SJCRH30 (cell line): ENCODE results near the gene CD68. TPM values are rescaled to one million over a fixed set of nuclear protein-coding genes. Genes with fewer than 3 reads are reported as not detected.

ENCODE experiments used
- DNase-seq, 2 experiments: peaks; one replicate each; pipeline ENCODE4 v3.0.0-alpha.2; 2015 to 2020
- H3K27ac ChIP-seq: fragments of 250-450 bp; sonication (Bioruptor Pico); 2 replicates; pipeline ENCODE4 v1.5.1; 2020; ENCODE audit warnings: mild to moderate bottlenecking, moderate library complexity
- H3K27me3 ChIP-seq: fragments of 250-450 bp; sonication (Bioruptor Pico); 2 replicates; pipeline ENCODE4 v1.5.1; 2020; ENCODE audit warnings: mild to moderate bottlenecking, moderate library complexity
- H3K36me3 ChIP-seq: fragments of 250-450 bp; sonication (Bioruptor Pico); 2 replicates; pipeline ENCODE4 v1.5.1; 2020; ENCODE audit warnings: mild to moderate bottlenecking, moderate library complexity
- H3K4me1 ChIP-seq: fragments of 250-450 bp; sonication (Bioruptor Pico); 2 replicates; pipeline ENCODE4 v1.5.1; 2020; ENCODE audit warnings: mild to moderate bottlenecking, moderate library complexity
- H3K4me3 ChIP-seq: fragments of 250-450 bp; sonication (Bioruptor Pico); 2 replicates; pipeline ENCODE4 v1.5.1; 2020; ENCODE audit warnings: mild to moderate bottlenecking, moderate library complexity
- H3K9me3 ChIP-seq: fragments of 250-450 bp; sonication (Bioruptor Pico); replicated peaks from 2 replicates; pipeline ENCODE4 v1.5.1; 2020; ENCODE audit warnings: mild to moderate bottlenecking, moderate library complexity
- total RNA-seq: library from RNA; depleted of rRNA; stranded (reverse); fragments of >200 nt; shearing (Covaris generic); gene quantifications from 2 replicates; pipeline ENCODE4 v1.2.3, GENCODE V29; 2014

CD68 gene
- total RNA-seq, 1 experiment from 2014 or later: 0.18 TPM

GRCh38 chr17:7572338-7572587 lies 7.2 kb upstream of the CD68 start:
- DNase-seq: no peak
- no peak overlapping the region for H3K27ac ChIP-seq
- peaks cover 48% of the 10 kb centered on the region for H3K36me3 ChIP-seq
- H3K4me1 ChIP-seq: no peaks in the 10 kb centered on the region
- H3K4me3 ChIP-seq: peak overlapping the region; percentile 40
- no peaks in the 10 kb centered on the region for H3K9me3 ChIP-seq
- H3K27me3 ChIP-seq: no peaks in the 10 kb centered on the region

GRCh38 chr17:7572588-7573323 lies 6.7 kb upstream of the CD68 start:
- peak; percentile 96 to 97 for DNase-seq
- Histone ChIP-seq H3K36me3 (peaks cover 53% of the 10 kb centered on the region), H3K4me1 (no peaks in the 10 kb centered on the region), H3K9me3 (no peaks in the 10 kb centered on the region), H3K4me3 (peak overlapping the region; percentile 81), H3K27ac (peak overlapping the region; percentile 81), H3K27me3 (no peaks in the 10 kb centered on the region)

- Histone ChIP-seq H3K36me3 (peaks cover 59% of the 10 kb centered on the region), H3K4me3 (peak overlapping the region; percentile 81), H3K27ac (peak overlapping the region; percentile 81), H3K27me3 (no peaks in the 10 kb centered on the region), H3K4me1 (no peaks in the 10 kb centered on the region), H3K9me3 (no peaks in the 10 kb centered on the region)
- DNase-seq: peak; percentile 73 to 78
Observed at GRCh38 chr17:7573324-7574080, 5.9 kb upstream of the CD68 start.

- no peaks in the 10 kb centered on the region for H3K9me3 ChIP-seq
- no peaks in the 10 kb centered on the region for H3K27me3 ChIP-seq
- H3K4me1 ChIP-seq: no peaks in the 10 kb centered on the region
- no peak overlapping the region for H3K27ac ChIP-seq
- DNase-seq: no peak
- H3K4me3 ChIP-seq: peak overlapping the region; percentile 81
- H3K36me3 ChIP-seq: peaks cover 67% of the 10 kb centered on the region
Observed at GRCh38 chr17:7574176-7574953, 5.1 kb upstream of the CD68 start.

- Histone ChIP-seq H3K4me3 (no peak overlapping the region), H3K27ac (no peak overlapping the region), H3K36me3 (peaks cover 72% of the 10 kb centered on the region)
Observed at GRCh38 chr17:7575481-7575883, 4.0 kb upstream of the CD68 start.

GRCh38 chr17:7575959-7576358 lies 3.5 kb upstream of the CD68 start:
- Histone ChIP-seq H3K27ac (no peak overlapping the region), H3K9me3 (no peaks in the 10 kb centered on the region), H3K27me3 (no peaks in the 10 kb centered on the region), H3K4me1 (no peaks in the 10 kb centered on the region), H3K36me3 (peaks cover 70% of the 10 kb centered on the region), H3K4me3 (no peak overlapping the region)
- no peak for DNase-seq

More at GRCh38 chr17:7575481-7575883, 4.0 kb upstream of the CD68 start:
- no peak for DNase-seq
- Histone ChIP-seq H3K27me3 (no peaks in the 10 kb centered on the region), H3K9me3 (no peaks in the 10 kb centered on the region), H3K4me1 (no peaks in the 10 kb centered on the region)

- H3K36me3 ChIP-seq: peaks cover 68% of the 10 kb centered on the region
- DNase-seq: no peak
- H3K27me3 ChIP-seq: no peaks in the 10 kb centered on the region
- H3K4me3 ChIP-seq: no peak overlapping the region
- H3K9me3 ChIP-seq: no peaks in the 10 kb centered on the region
- H3K4me1 ChIP-seq: no peaks in the 10 kb centered on the region
- no peak overlapping the region for H3K27ac ChIP-seq
Observed at GRCh38 chr17:7576432-7576937, 3.0 kb upstream of the CD68 start.

- no peaks in the 10 kb centered on the region for H3K9me3 ChIP-seq
- peaks cover 70% of the 10 kb centered on the region for H3K36me3 ChIP-seq
Observed at GRCh38 chr17:7577327-7578199, 1.9 kb upstream of the CD68 start.

GRCh38 chr17:7579834-7580603 lies 581 bp downstream of the CD68 start:
- Histone ChIP-seq H3K36me3 (peaks cover 49% of the 10 kb centered on the region), H3K4me1 (peaks cover 4% of the 10 kb centered on the region; the same call in 1 of the 2 replicates), H3K4me3 (no peak overlapping the region), H3K27me3 (no peaks in the 10 kb centered on the region), H3K27ac (no peak overlapping the region), H3K9me3 (no peaks in the 10 kb centered on the region)
- DNase-seq: no peak

More at GRCh38 chr17:7577327-7578199, 1.9 kb upstream of the CD68 start:
- Histone ChIP-seq H3K27ac (no peak overlapping the region), H3K4me1 (no peaks in the 10 kb centered on the region), H3K4me3 (no peak overlapping the region), H3K27me3 (no peaks in the 10 kb centered on the region)
- no peak for DNase-seq

GRCh38 chr17:7580604-7581575 lies 1.5 kb downstream of the CD68 start:
- no peaks in the 10 kb centered on the region for H3K9me3 ChIP-seq
- no peak for DNase-seq
- H3K4me1 ChIP-seq: peaks cover 4% of the 10 kb centered on the region; the same call in 1 of the 2 replicates
- no peaks in the 10 kb centered on the region for H3K27me3 ChIP-seq
- H3K36me3 ChIP-seq: peaks cover 40% of the 10 kb centered on the region
- no peak overlapping the region for H3K27ac ChIP-seq
- no peak overlapping the region for H3K4me3 ChIP-seq

- H3K4me1 ChIP-seq: peaks cover 4% of the 10 kb centered on the region; the same call in 1 of the 2 replicates
Observed at GRCh38 chr17:7582396-7583252, 3.2 kb downstream of the CD68 start.

More at GRCh38 chr17:7582396-7583252, 3.2 kb downstream of the CD68 start:
- H3K27me3 ChIP-seq: no peaks in the 10 kb centered on the region
- H3K4me3 ChIP-seq: peak overlapping the region; percentile 69
- H3K36me3 ChIP-seq: peaks cover 23% of the 10 kb centered on the region
- H3K27ac ChIP-seq: peak overlapping the region; percentile 95
- no peak for DNase-seq
- H3K9me3 ChIP-seq: no peaks in the 10 kb centered on the region
